Measurements from ENCODE around the gene RAD18.

Gene RAD18

DNA sequence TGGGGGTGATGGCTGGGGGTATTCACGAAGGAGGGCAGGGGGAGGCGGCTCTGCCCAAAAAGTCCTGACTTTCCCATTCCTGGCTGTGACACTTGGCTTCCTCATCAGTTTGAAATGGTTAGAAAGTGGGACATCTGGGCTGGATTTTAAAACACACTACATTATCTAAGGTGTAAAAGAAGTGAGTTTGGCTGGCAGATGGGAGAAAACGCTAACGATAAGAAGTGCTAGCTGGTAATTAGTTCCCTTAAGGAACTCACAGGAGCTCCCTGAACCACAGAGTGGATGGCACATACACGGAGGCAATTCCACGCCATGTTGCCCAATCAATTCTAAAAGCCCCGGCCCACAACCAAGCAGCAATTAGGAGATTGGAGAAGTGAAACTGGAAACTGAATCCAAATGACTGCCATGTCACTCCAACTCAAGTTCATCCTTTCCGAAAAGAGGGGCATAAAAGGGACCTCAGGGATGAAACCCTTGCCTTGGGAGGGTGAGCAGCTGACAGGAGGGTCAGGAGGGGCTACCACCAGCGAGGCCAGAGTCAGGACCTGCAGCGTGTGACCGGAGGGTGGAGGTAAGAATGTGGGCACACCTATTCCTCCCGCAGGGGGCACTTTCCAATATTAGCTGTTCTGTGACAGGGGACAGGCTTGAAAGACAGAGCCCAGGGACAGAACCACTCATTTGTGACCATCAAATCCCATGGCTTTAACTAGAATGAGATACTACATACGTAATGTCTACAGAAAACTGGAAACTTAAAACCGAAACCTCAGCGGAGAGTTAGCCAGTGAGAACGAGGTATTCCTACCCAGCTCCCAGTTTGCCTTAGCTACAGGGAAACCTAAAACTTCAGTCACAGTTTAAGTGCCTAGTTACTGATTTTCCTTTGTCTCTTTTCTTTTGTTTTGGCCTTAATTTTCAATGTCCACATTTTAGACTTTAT is 98.6 kb downstream of the RAD18 start:
- no peak for DNase-seq (ENCODE audit: low spot score)

DNA sequence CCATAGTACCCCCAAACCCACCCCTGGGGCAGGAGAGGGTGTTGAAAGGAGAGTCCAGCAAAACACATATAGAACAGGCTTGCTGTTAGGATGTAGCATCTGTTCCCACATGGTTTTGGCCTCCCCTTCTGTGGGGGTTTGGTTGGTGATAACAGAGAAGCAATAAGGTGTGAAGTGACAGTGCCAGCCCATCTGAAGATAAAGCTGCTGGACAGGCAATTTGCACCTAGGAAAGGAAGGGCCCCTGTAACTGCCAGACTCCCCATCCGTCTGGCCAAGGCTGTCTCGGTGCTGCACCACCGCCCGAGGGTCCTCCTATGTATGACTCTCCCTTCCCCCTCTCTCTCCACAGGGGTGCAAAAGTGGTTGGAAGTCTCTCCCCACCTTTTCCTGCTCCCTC is 99.4 kb downstream of the RAD18 start:
- no peak for DNase-seq (ENCODE audit: low spot score)

DNA sequence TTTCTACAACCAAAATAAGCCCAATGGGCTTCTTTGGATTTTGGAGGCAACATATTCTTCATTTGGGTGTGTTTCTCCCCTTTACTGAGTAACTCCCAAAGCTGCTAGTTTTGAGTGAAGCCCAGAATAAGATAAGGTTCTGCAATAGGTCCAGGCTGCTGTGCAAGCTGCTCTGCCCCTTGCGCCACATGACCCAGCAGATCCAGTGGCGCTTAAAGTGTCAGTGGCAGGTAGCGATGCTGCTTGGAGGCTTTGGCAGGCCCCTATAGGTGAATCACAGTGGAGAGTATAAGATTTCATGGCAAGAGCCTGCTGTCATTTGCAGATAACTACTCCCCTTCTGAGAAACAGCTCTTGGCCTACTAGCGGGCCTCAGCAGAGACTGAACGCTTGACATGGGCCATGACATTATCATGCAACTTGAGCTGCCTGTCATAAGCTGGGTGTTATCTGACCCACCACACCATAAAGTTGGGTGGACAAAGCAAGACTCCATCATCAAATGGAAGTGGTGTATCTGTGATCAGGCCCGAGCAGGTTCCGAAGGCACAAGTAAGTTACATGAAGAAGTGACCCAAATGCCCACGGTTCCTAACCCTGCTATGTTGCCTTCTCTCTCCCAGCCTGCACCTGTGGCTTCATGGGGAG is 105.4 kb downstream of the RAD18 start:
- no peak for DNase-seq (ENCODE audit: low spot score)

DNA sequence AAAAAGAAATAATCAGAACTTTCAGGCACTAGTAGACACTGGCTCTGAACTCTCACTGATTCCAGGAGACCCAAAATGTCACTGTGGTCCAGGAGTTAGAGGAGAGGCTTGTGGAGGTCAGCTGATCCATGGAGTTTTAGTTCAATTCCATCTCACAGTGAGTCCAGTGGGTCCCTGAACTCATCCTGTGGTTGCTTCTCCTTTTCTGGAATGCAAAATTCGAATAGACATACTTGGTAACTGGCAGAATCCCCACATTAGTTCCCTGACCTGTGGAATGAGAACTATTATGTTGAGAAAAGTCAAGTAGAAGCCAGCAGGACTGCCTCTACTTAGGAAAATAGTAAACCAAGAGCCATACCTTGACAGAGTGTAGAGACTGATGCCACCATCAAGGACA is 106.6 kb downstream of the RAD18 start:
- DNase-seq (ENCODE audit: low spot score): no peak

DNA sequence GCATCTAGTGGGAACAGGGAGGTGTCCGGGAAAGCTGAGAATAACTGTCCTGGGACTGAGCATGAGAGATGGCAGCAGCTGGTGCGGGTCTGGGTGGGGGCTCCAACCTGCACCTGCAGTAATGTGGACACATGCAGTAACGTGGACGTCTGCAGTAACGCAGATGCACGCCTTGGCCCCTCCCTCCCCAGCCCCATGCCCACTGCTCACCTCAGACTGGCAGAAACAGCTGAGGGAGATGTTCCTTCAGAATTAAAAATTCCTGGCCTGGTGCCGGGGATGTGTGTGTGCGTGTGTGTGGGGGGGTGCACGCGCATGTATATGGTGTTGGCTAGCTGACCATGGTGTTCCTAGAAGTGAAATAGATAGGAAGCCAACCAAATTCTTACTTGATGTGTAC is 107.2 kb downstream of the RAD18 start:
- no peak for DNase-seq (ENCODE audit: low spot score)

DNA sequence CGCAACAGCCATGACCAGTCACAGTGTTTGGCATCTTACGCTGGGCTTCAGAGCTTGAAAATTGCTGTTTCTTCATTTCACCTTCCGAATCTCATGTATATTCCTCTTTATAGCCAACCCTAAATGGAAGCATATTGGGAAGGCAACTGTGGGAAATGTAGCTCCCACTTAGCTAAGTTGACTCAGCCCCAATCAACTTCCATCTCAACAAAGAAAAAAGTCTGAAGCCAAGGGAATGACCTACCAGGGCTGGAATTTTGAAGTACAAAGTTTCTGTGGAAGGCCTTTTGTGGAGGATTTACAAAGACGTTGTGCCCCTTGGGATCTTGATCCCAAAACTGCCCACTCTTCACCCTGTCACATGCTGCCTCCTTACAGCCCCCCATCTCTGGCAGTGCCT is 108.6 kb downstream of the RAD18 start:
- no peak for DNase-seq (ENCODE audit: low spot score)

DNA sequence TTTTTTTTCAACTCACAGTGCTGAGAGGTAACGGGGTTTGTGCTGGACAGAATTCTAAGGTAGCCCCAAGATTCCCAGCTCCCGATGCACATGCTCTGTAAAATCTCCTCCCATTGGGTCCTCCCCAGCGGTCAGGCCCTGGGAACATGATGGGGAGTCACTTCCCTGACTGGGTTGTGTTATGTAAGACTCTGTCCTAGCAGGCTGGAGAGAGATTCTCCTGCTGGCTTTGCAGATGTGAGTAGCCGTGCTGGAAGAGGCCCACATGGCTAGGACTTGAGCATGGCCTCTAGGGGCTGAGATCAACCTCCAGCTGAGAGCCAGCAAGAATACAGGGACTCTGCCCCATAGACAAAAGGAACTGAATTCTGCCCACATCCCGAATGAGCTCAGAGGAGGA is 110.2 kb downstream of the RAD18 start:
- no peak for DNase-seq (ENCODE audit: low spot score)

DNA sequence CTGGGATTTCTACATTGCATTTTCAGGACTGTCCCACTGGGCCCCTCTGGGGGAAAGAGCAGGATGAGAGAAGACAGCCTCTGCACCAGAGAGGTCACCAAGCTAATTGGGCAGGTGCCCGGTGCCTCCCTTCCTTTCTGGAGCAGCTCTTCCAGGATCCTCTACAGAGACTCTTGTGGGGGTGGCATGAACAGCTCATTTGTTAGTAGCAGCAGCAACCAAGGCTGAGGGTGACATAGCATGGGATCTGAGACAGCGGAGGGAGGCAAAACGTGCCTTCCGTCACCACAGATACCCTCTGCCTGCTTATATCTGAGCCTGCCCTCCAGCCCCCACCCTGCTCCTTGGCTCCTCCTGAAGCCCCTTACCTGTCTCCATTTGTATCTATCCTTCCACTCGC is 110.8 kb downstream of the RAD18 start:
- no peak for DNase-seq (ENCODE audit: low spot score)

DNA sequence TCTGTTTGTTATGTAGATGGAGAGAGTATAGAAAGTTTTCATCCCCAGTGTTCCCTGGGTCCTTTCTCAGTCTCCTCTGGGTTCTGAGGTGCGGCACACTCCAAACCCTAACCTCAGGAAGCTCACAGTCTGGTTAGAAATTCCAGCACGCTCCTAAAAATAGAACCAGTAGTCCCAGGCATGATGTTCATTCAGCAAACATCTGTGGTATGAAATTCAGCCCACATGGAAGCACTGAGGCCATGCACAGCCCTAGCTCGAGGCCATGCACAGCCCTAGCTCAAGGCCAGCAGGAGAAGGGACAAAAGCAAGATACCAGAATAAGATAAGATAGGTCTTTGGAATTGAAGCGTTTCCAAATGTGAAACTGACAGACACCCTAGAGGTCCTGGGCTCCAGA is 111.6 kb downstream of the RAD18 start:
- DNase-seq (ENCODE audit: low spot score): no peak

DNA sequence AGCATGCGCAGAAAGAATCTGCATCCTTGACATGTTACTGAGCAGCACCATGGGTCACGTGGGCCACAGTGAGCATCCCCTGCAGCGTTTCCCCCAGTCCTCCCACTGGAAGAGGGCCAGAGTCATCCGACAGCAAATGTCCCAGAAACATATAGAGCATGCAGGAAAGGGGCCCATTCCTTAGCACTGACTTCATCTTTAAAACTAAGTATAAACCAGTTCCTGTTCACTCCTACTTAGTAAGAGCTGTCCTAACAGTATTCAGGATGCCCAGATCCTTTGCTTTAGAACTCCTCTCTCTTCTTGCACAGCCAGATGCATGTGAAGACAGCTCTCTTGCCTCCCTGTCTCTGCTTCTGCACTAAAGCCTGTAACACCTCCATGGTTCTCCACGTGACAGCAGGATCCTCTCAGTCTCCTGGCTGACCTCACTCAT is 114.6 kb downstream of the RAD18 start:
- no peak for DNase-seq (ENCODE audit: low spot score)

DNA sequence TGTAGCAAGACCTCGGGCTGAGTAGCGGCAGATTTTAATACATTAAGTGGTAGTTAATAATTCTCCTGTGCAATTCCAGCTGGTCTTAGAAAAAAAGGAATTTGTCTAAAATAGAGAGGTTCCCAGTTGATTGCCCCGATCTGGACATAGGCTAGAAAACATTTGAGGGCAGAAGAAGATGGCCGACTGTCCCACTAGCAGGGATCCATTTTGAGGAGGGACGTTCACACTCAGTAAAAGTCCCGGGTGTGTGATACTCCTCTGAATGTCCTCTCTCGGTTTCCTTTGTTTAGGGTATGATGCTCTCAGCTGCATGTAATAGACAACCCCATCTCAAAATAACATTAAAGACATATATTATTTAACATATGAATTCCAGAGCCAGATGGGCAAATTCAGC is 116.0 kb downstream of the RAD18 start:
- DNase-seq (ENCODE audit: low spot score): no peak

DNA sequence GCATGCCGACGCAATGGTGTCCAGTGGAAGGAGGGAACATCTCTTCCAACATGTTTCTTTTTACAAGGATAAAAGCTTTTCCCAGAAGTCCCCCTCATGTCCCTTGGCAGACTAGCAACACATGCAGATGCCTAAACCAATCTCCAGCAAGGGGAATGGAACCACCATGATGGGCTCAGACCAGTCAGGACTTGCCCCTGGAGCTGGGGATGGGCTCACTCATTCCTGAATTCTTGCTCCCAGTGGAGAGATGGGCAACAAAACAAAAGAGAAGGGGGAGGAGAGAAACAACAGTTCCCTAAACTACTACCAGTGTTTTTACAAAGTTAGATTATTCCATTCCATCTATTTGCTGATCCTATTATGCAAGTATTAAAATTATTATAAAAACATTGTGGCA is 117.1 kb downstream of the RAD18 start:
- no peak for DNase-seq (ENCODE audit: low spot score)

DNA sequence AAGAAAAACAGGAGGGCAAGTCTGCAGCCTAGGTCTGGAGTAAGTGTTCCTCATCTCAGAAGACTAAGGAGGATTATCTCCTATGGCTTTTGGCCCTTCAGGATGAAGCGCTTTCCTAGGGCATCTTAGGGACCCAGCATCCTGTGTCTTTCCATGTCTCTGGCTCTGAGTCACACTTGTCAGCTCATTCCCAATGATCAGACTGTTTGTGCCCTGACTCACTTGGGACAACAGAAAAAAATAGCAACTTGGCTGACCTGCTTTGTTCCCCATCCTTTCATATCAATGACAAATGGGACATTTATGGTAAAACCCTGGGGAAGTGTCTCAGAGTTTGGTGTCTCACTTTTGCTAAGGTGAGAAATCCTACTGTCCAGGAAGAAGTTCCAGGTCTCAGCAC is 117.6 kb downstream of the RAD18 start:
- no peak for DNase-seq (ENCODE audit: low spot score)

DNA sequence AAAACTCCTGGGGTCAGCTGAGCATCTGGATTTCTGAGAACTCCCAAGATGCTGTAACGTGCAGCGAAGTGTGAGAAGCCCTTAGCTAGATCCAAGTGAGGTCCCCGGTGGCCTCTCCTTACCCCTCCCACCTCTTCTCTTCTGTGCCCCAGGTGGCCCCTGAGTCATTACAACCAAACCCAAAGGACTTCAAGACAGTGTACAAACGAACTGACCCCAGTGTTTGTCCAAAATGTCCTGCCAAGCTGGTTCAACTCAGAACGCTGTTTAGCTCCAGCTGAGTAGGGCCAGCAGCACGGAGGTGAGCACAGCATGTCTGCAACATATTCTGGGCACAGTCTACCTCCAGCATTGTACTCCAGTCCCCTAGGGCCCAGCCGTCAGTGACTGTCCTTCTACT is 119.9 kb downstream of the RAD18 start:
- no peak for DNase-seq (ENCODE audit: low spot score)

DNA sequence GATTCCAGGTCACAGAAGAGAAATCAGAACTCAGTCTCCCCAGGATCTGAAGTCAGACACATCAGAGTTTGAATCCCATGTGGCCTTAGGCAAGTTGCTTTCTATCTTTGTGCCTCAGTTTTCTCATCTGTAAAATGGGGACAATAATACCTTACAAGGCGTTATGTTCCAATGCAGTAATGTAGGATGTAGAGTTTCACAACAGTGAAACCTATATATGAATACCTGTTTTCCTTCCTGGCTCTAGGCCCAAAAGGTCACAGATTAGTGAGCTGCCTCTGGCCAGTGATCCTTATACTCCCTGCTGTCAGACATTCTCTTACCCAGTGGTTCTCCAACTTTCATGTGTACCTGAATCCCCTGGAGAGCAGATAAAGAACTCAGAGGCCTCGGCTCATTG is 121.0 kb downstream of the RAD18 start:
- no peak for DNase-seq (ENCODE audit: low spot score)

DNA sequence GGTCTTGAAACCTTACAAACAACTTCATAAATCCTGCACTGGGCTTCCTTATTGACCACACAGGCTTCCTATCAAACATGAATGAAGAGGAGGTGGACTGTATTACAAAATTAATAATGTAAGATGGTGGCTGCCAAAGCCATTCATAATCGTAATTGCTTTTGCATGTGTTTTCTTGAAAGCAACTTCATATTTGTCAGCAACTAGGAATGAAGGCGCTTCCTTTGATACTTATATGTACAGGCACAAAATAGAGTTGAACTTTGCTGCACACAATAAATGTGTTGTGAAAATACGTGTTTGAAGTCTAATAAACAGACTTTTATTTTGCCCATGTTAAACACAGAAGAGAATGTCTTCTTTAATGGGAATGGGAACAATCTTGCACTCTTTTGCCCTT is 121.8 kb downstream of the RAD18 start:
- DNase-seq (ENCODE audit: low spot score): no peak

DNA sequence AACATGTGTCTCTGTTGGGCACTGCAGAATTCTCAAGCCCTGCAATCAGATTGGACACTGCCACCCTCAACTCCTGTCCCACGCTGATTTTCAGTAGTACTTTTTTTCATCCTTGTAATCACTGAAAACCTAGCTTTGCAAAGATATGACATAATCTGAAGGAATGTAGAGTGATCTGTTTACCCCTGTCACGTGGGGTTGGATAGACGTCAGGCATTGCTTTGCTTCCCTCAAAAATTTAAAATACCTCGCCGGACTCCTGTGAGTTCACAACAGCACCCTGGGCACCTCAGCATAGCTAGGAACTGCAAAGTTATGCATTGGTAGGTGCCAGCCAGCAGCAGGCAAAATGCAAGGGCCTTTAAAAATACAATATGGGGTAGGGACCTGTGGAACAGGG is 122.7 kb downstream of the RAD18 start:
- DNase-seq (ENCODE audit: low spot score): no peak

DNA sequence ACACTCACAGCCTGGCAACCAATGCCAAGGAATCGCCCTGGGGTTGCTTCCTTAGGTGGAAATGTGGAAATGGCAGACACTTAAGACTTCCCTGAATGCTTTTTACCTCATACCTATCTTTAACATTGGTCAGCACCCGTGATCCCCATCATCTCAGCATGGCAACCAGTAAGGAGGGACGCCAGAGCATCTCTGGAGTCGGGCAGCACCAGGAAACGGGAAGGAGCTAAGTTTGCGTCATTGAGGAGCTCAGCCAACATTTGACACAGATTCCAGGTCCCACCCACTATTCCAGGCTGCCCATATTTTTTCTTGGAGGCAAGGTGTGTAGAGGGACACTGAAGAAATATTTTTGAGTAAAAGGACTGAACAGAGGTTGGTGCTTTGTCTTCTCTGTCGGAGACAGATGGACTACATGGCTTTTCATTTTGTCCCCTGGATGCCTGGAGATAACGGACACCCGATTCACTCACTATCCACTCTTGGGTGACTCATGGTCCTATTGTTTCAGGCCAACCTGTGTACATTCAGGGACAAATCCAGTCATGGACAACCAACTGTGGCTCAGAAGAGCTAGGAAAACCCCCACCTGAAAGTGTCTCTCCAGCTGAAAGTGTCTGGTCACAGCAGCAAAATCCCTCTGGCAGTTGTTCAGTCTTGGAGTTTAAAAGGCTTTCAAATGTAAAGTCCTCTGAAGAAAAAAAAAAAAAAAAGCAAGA is 123.5 kb downstream of the RAD18 start:
- no peak for DNase-seq (ENCODE audit: low spot score)

DNA sequence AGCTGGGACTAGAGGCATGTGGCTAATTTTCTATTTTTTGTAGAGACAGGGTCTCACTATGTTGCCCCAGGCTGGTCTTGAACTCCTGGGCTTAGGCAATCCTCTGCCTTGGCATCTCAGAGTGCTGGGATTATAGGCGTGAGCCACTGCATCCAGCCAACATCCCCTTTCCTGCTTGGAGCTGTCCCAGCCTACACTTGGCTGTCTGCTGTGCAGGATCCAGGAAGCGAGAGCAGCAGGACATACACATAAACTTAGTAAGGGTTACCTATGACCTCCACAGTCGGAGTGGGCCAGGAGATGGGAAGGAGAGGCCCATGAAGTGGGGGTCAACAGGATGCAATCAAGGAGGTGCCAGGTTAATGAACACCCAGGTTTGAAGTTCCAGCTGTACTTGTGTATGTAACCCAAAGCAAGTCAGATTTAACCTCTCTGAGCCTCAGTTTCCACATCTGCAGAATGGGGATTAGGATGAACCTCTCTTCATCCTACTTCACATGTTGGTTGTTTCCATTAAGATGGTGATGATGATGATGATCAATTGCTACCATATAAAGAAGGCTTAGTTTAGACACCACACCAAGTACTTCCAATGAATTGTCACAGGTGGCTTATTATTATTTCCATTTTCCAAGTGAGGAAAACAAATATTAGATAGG is 124.4 kb downstream of the RAD18 start:
- no peak for DNase-seq (ENCODE audit: low spot score)

DNA sequence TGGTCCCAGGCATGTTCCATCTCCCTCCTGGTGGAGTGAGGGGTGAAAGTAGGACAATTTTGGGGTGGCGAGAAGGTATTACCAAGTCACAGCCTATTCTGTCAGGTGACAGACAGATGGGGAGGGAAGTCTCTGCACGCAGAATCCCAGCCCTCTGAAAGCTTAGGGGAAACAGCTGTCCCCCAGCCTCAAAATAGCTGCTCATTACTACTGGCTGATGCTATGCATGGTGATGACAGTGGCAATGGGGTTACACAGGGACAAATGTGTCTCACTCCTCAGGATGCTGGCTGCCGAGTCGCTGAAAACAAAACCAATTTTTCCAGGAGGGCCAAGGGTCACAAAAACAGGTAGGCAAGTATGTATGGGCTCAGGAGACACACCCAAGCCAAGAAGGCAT is 125.0 kb downstream of the RAD18 start:
- DNase-seq (ENCODE audit: low spot score): no peak

DNA sequence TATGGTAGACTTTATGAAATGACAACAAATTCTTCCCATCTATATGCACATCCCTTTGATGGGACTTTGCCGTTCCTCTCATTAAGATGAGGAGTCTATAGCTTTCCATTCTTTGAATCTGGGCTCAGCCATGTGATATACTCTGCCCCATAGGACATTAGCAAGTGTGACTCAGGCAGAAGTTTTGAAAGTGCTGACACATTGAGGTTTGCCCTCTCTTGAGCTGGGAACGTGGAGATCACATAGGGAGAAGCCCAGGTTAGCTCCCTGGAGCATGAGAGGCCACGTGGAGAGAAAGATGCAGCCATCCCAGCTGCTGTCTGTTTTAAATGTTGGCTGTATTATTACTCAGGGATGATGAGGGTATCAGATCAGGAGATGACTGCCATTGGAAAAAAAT is 126.1 kb downstream of the RAD18 start:
- no peak for DNase-seq (ENCODE audit: low spot score)

DNA sequence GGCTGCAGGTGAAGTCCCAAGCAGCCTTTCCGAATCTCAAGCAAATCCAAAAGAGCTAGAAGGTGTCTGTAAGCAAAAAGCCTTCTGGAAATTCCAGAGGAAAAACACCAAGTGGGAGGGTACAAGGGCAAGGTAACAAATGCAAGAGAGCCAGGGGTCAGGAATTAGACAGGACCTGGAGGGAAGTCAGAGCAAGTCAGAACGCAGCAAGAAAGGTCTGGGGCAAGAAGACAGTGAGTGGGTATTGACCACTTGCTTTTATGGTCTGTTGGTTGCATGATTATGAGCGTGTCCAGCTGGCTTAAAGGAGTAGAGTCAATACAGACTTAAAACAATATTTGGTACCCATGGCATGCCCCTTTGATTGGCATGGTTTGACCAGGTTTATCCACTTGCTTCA is 127.2 kb downstream of the RAD18 start:
- DNase-seq (ENCODE audit: low spot score): no peak
